NCI-H510A treated with DMSO at 0.1 percent for 48 hours (cell line): ENCODE results near the gene NUTM2E.
"Not testable (repeated sequence)": the region's sequence is repeated elsewhere in the genome, so short reads cannot be mapped to it uniquely, and the experiment has no call there.

Experiments used
- DNase-seq: peaks from one replicate; lab custom pipeline; 2025; lab: John Stamatoyannopoulos, UW

NUTM2E gene

DNA sequence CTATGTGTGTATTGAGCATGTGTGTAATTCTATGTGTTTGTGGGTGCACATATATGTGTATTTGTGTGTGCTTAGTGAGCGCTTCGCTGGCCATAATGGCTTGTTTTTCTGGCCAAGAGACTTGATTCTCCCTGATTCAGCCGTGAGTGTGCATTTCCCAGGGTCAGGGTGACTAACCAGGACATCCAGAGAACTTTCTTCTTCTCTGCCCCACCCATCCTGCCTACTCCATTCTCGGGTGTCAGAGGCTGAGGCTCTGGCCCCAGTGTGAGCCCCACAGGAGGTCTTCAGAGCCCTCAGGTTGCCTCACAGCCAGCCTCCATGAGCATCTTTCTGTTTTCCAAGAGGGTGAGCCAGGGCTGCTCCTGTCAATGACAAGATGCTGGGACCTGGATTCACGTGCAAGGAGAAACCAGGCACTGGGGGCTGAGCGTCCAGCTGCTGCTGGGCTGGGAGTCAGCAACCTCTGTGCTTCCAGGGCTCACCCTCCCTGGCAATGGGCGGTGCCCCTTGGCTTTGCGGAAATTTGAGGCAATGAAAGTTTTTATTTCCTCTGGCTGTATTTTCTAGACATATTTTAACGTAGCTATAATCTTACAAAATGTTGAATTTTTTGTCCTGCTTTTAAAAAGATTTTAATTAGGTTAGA is 40.5 kb downstream of the NUTM2E start:
- DNase-seq: not testable (repeated sequence)

GRCh38 chr10:79868023-79868422 is 41.5 kb downstream of the NUTM2E start:
- DNase-seq: not testable (repeated sequence)

DNA sequence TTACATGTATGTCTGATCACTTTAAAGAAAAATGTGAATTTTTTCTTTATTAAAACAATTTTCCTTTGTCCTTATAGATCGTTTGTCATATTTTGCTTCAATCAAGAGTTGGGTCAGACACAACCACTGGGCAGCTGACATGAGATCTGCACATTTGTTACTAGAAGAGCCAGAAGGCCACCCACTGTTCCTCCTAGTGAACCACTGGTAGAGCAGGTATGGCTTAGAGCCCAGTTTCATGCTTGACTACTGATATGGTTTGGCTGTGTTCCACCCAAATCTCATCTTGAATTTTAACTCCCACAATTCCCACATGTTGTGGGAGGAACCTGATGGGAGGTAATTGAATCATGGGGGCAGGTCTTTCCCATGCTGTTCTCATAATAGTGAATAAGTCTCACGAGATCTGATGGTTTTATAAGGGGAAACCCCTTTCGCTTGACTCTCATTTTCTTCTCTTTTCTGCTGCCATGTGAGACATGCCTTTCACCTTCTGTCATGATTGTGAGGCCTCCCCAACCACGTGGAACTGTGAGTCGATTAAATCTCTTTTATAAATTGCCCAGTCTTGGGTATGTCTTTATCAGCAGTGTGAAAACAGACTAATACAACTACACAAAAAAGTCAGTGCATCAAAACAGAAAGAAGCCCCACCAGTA is 43.0 kb downstream of the NUTM2E start:
- not testable (repeated sequence) for DNase-seq

- not testable (repeated sequence) for DNase-seq
These were observed 45.2 kb downstream of the NUTM2E start for GRCh38 chr10:79871729-79872128.
